IPS-NIHi11 (cell line): ENCODE results near the gene RNF215.

ENCODE experiments used
- DNase-seq: peaks from one replicate; pipeline ENCODE4 v3.0.0; 2012; ENCODE audit warnings: mixed read lengths, low spot score

Gene RNF215

DNA sequence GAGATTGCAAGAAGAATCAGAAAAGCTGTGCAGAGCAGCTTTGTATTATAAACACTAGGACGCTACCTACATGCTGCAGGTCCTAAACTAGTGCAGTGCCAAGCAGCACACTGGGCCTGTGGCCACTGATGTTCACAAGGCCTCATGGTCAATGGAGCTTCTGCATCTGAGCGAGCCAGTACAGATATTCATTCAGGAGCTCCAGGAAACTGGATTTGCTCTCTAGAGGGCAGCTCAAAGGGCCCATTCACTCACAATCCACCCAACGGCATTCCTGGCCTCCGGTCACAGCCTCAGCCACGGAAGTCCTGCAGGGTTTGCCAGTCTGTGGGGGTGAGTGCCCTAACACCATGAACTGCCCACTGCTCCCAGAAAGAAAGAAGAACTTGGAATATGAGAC, 54.7 kb downstream of the RNF215 start:
- no peak for DNase-seq
